K562 (cell line): ENCODE results near the gene CCDC78. TPM values are rescaled to one million over a fixed set of nuclear protein-coding genes. Genes with fewer than 3 reads are reported as not detected.
A peak's percentile ranks its signal among the peaks of the same experiment; 100 is the strongest.

Source experiments
- ASH1L ChIP-seq: fragments of 450-650 bp; IDR thresholded peaks from 2 replicates; pipeline ENCODE4 v1.6.1; 2018; ENCODE audit warnings: borderline replicate concordance, mild to moderate bottlenecking, low read depth; ENCODE audit not compliant: partially characterized antibody
- BCOR ChIP-seq: fragments of 450-650 bp; IDR thresholded peaks from 2 replicates; pipeline ENCODE4 v1.6.1; 2016
- CREB5 ChIP-seq: fragments of 250-450 bp; sonication (Bioruptor Pico); IDR thresholded peaks from 2 replicates; pipeline ENCODE4 v1.5.0; 2020; ENCODE audit warnings: mild to moderate bottlenecking
- ETV1 ChIP-seq: fragments of 450-650 bp; conservative IDR thresholded peaks from 2 replicates; pipeline ENCODE4 v1.6.1; 2016; ENCODE audit warnings: missing genetic modification characterization, control low read depth, low read depth, missing compliant biosample characterization
- GABPB2 ChIP-seq: fragments of 250-450 bp; sonication (Bioruptor Pico); conservative IDR thresholded peaks from 2 replicates; pipeline ENCODE4 v1.5.1; 2021; ENCODE audit warnings: mild to moderate bottlenecking
- GTF2F1 ChIP-seq: IDR thresholded peaks from 2 replicates; pipeline ENCODE4 v1.6.1; 2011; ENCODE audit warnings: low read depth, low read length, improper control_type of control experiment
- HNRNPL ChIP-seq: fragments of 200-400 bp; formaldehyde crosslinking; IDR thresholded peaks from 2 replicates; pipeline ENCODE4 v1.6.1; 2017; ENCODE audit warnings: low read depth, mild to moderate bottlenecking, low read length
- ILK ChIP-seq: fragments of 450-650 bp; IDR thresholded peaks from 2 replicates; pipeline ENCODE4 v1.6.1; 2016; ENCODE audit warnings: missing genetic modification characterization, low read depth, mild to moderate bottlenecking, missing compliant biosample characterization, moderate library complexity, borderline replicate concordance
- KHSRP ChIP-seq: fragments of 450-650 bp; IDR thresholded peaks from 2 replicates; pipeline ENCODE4 v1.6.1; 2017
- LEF1 ChIP-seq: fragments of 450-650 bp; IDR thresholded peaks from 2 replicates; pipeline ENCODE4 v1.6.1; 2016; ENCODE audit warnings: mild to moderate bottlenecking
- MAFK ChIP-seq: IDR thresholded peaks from 2 replicates; pipeline ENCODE4 v1.6.1; 2011; ENCODE audit warnings: low read length, improper control_type of control experiment
- MEF2A ChIP-seq: IDR thresholded peaks from 2 replicates; pipeline ENCODE4 v1.6.1; 2011; ENCODE audit warnings: low read depth, mild to moderate bottlenecking, low read length, moderate library complexity; ENCODE audit not compliant: control insufficient read depth
- NBN ChIP-seq: fragments of 450-650 bp; IDR thresholded peaks from 2 replicates; pipeline ENCODE4 v1.6.1; 2016; ENCODE audit warnings: low read depth, mild to moderate bottlenecking
- NFYB ChIP-seq: IDR thresholded peaks from 2 replicates; pipeline ENCODE4 v1.6.1; 2011; ENCODE audit warnings: mild to moderate bottlenecking, moderate library complexity; ENCODE audit not compliant: insufficient read length; ENCODE audit errors: extremely low read depth
- PHF21A ChIP-seq: fragments of 450-650 bp; IDR thresholded peaks from 2 replicates; pipeline ENCODE4 v1.6.1; 2017; ENCODE audit warnings: low read depth, borderline replicate concordance
- PKNOX1 ChIP-seq: fragments of 450-650 bp; IDR thresholded peaks from 2 replicates; pipeline ENCODE4 v1.6.1; 2016
- SNIP1 ChIP-seq: fragments of 450-650 bp; IDR thresholded peaks from 2 replicates; pipeline ENCODE4 v1.7.1; 2017; ENCODE audit warnings: low read depth, mild to moderate bottlenecking
- TEAD2 ChIP-seq: fragments of 450-650 bp; IDR thresholded peaks from 2 replicates; pipeline ENCODE4 v1.6.1; 2016; ENCODE audit warnings: missing genetic modification characterization, control low read depth, missing compliant biosample characterization
- ZC3H11A ChIP-seq: IDR thresholded peaks from 2 replicates; pipeline ENCODE4 v1.6.1; 2012; ENCODE audit warnings: low read depth, low read length, improper control_type of control experiment
- ZC3H8 ChIP-seq: fragments of 450-650 bp; IDR thresholded peaks from 2 replicates; pipeline ENCODE4 v1.6.1; 2017
- ZFP30 ChIP-seq: fragments of 250-450 bp; sonication (Bioruptor Pico); IDR thresholded peaks from 2 replicates; pipeline ENCODE4 v1.8.0; 2022; ENCODE audit warnings: moderate library complexity, mild to moderate bottlenecking, inconsistent platforms, borderline replicate concordance
- ZNF124 ChIP-seq: sonication (generic); formaldehyde crosslinking; IDR thresholded peaks from 2 replicates; pipeline ENCODE4 v1.8.1; 2022; ENCODE audit warnings: missing genetic modification reagents
- ZNF717 ChIP-seq: fragments of 250-450 bp; sonication (Bioruptor Pico); IDR thresholded peaks from 2 replicates; pipeline ENCODE4 v1.5.0; 2021
- ZNF79 ChIP-seq: fragments of 250-450 bp; sonication (Bioruptor Pico); IDR thresholded peaks from 2 replicates; pipeline ENCODE4 v1.4.0; 2020; ENCODE audit warnings: low read depth, mild to moderate bottlenecking, moderate library complexity
- polyA plus RNA-seq, 8 experiments: library from polyadenylated mRNA; depleted of rRNA in 4 of 8; stranded (reverse) in 5 of 8; unstranded in 3 of 8; fragments of >200 nt; fragmentation: Nextera tagmentation in 2 of 8; fragmentation: Illumina TruSeq in 1 of 8; extraction: Ambion mirVana in 2 of 8; extraction: Trizol in 1 of 8; gene quantifications; 2 replicates each; pipeline versions ENCODE4 v1.2.1 to v1.2.3, GENCODE V29; 2011 to 2014; ENCODE audit warnings: inconsistent platforms in 1 of 8, missing spikeins in 1 of 8
- total RNA-seq, 7 experiments: library from RNA; depleted of rRNA in 6 of 7; stranded (reverse); fragments of >200 nt in 6 of 7; fragmentation: Illumina TruSeq in 2 of 7; extraction: Trizol in 2 of 7; gene quantifications; 2 replicates each; pipeline versions ENCODE4 v1.2.1 to v1.2.3, GENCODE V29; 2011 to 2021; ENCODE audit warnings: low replicate concordance in 1 of 7
- TF ChIP-seq, protein P1 (sequence below): sonication (generic); formaldehyde crosslinking; IDR thresholded peaks from 2 replicates; pipeline ENCODE4 v1.8.0; 2023; ENCODE audit warnings: mild to moderate bottlenecking, missing genetic modification reagents

Gene CCDC78
- total and polyA plus RNA-seq, 9 of the 15 experiments (the other 6 are each of a cell fraction or from before 2014, with no cell fraction given): 0.24 to 17.7 (median 2.9) TPM

- TF ChIP-seq ZNF79 (no peak), ZFP30 (CRISPR knock-in tag) (no peak), BCOR (no peak), ETV1 (tag) (no peak), GTF2F1 (no peak), CREB5 (CRISPR knock-in tag) (no peak), ILK (no peak), MAFK (no peak), MEF2A (no peak), ZNF717 (CRISPR knock-in tag) (no peak), GABPB2 (CRISPR knock-in tag) (no peak), NFYB (no peak), KHSRP (no peak), PKNOX1 (peak; percentile 44; the same call in 1 of the 2 replicates), LEF1 (no peak), TEAD2 (tag) (no peak), PHF21A (no peak), ASH1L (no peak), ZC3H11A (no peak), ZC3H8 (no peak), HNRNPL (no peak), SNIP1 (no peak), NBN (no peak), ZNF124 (no peak)
- TF ChIP-seq, protein P1, sequence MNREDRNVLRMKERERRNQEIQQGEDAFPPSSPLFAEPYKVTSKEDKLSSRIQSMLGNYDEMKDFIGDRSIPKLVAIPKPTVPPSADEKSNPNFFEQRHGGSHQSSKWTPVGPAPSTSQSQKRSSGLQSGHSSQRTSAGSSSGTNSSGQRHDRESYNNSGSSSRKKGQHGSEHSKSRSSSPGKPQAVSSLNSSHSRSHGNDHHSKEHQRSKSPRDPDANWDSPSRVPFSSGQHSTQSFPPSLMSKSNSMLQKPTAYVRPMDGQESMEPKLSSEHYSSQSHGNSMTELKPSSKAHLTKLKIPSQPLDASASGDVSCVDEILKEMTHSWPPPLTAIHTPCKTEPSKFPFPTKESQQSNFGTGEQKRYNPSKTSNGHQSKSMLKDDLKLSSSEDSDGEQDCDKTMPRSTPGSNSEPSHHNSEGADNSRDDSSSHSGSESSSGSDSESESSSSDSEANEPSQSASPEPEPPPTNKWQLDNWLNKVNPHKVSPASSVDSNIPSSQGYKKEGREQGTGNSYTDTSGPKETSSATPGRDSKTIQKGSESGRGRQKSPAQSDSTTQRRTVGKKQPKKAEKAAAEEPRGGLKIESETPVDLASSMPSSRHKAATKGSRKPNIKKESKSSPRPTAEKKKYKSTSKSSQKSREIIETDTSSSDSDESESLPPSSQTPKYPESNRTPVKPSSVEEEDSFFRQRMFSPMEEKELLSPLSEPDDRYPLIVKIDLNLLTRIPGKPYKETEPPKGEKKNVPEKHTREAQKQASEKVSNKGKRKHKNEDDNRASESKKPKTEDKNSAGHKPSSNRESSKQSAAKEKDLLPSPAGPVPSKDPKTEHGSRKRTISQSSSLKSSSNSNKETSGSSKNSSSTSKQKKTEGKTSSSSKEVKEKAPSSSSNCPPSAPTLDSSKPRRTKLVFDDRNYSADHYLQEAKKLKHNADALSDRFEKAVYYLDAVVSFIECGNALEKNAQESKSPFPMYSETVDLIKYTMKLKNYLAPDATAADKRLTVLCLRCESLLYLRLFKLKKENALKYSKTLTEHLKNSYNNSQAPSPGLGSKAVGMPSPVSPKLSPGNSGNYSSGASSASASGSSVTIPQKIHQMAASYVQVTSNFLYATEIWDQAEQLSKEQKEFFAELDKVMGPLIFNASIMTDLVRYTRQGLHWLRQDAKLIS: no peak
Measured at GRCh38 chr16:678858-679813, 47.1 kb downstream of the CCDC78 start (continued).
